ENCODE results near the gene PGAP6.
A peak's percentile ranks its signal among the peaks of the same experiment; 100 is the strongest.

DNA sequence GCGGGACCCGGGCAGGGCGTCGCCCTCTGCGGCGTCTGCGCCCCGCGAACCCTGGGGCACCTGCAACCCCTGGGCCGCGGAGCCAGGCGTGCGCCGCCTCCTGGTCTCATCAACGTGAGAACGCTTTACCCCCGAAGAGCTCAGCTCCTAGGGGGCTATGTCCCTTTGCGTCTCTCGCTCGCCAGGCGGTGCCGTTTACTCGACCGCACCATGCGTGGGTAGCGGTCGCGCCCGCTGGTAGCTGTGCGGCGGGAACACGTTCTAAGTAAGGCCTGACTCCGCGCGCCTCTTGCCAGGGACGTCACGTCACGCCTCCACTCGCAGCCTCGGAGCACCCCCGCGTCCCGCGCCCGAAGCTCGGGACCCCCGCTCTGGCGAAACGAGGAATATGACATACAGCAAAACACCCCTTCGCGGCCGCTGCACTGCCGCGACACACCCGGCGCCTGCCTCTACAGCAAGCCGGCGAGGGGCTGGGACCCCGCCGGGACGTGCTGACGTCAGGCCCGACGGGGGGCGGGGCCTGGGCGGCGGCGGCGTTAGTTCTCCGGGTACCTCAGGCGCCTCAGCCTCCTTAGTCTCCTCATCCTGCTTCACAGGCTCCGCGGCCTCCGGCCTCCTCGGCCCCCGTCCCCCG lies 43.4 kb upstream of the PGAP6 start, which contains the start of gene RAB11FIP3:
- TF ChIP-seq POLR2A (IDR thresholded peaks at IDR 0.05; ENCODE audit: low read length) (peak; percentile 73), GATA1 (IDR thresholded peaks at IDR 0.05; ENCODE audit: low read depth, low read length) (no peak)

Measured in erythroblast (primary cell).